Activated gamma-delta T cell (primary cell): ENCODE results near the gene KRTAP29-1.
"Not testable (repeated sequence)": the region's sequence is repeated elsewhere in the genome, so short reads cannot be mapped to it uniquely, and the experiment has no call there.

Source experiments
- DNase-seq: peaks from one replicate; lab custom pipeline; 2025; lab: John Stamatoyannopoulos, UW

The KRTAP29-1 gene

DNA sequence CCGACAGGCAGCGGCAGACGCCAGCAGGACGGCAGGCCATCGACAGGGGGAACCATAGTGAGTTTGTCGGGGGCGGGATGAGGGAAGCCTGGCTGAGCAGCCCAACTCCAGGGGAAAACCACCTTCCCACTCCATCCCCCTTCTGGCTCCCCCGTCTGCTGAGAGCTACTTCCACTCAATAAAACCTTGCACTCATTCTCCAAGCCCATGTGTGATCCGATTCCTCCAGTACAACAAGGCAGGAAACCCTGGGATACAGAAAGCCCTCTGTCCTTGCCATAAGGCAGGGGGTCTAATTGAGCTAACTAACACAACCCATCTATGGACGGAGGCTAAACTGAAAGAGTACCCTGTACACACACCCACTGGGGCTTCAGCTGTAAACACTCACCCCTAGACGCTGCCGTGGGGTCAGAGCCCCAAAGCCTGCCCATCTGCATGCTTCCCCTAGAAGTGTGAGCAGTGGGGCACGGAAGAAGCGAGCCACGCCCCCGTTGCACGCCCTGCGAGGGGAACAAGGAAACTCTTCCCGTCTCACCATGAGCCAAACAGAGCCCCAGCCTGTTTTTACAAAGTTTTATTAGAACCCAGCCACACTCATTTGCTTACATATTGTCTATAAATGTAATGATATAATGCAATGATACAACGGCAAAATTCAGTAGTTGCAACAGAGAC lies 4.1 kb downstream of the KRTAP29-1 start:
- DNase-seq = no peak

DNA sequence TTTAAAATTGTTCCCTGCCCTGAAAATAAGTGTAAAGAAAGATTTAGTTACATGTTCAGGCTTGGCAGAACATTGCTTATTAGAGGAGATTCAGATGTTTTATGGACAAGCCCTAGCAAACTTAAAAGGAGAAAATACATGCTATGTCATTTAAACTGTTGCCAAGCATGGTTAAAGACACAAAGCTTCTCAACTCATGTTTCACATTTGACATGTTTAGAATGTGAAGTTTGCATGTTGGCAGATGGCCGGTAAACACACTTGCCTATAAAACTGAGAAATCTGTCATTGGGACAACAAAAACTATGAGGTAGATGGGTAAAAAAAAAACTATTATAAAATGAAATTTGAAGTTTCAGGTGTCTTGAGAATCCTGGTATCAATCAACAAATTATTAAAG lies 5.8 kb downstream of the KRTAP29-1 start:
- DNase-seq = no peak

DNA sequence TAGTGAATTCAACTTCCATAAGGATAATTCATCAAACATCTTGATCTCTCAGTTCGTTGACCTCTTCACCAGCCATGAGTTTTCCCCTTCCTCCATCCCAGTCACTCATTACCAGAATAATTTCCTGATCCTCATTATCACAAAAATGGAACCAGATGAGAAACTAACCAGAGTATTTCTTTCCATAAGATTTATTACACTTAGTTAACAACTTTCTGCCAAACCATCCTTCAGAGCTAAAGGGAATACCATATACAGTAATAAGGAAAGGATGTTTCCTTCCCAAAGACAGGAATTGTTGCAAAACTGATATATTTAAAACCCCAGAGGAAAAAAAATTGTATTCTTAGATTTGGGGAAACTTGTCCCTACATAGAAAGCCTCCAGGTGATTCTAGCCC lies 8.6 kb downstream of the KRTAP29-1 start:
- no peak for DNase-seq

DNA sequence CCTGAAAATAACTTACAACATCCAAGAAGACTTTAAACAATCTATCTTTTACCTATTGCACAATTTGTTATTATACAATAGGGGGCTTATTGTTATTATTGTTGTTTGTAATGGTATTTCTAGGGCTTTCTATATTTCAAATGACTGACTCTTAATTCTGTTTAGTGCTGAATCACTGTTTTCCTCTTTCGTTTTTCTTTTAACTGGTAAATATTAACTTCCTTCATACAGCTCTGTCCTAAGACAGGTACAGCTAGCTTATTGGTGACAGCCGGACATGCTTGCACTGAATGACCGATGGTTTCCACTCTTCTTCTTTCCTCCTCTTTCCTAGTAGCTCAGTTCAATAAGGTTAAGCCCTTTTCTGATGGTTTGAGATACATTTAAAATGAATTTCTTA lies 15.6 kb downstream of the KRTAP29-1 start:
- no peak for DNase-seq

DNA sequence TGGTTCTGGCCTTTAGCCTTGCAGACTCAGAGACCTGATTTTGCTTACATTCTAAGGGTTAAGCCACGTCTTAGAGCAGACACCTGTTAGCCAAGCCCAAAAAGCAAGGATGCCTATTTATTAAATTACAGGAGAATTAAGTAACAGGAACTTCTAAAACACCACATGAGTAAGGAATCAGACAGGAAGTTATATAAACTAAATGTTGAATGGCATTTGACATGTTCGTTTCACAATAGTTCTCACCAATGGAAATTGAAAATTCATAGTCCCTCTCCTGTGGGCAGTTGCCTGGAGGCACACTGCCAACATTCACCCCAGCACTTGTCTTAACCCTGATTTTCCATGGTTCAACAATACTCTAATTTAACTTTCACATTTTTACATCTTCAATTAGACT lies 18.1 kb downstream of the KRTAP29-1 start:
- no peak for DNase-seq

DNA sequence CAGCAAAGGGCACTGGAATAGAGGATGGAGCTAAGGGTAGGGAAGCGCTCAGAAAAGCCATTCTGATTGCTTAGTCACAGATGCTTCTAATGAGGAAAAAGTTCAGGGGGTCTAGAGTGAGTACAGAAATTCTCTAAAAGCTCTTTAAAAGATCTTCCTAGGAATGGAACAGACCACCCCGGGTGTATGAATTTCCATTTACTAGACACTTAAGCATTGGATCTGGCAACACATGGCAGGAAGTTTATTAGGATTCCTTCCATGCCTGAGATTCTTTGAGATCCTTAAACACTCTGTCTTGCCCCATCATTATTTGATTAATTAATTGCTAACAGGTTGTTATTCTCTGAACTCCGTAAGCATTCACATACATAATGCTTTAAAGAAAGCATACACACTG lies 18.6 kb downstream of the KRTAP29-1 start:
- no peak for DNase-seq

DNA sequence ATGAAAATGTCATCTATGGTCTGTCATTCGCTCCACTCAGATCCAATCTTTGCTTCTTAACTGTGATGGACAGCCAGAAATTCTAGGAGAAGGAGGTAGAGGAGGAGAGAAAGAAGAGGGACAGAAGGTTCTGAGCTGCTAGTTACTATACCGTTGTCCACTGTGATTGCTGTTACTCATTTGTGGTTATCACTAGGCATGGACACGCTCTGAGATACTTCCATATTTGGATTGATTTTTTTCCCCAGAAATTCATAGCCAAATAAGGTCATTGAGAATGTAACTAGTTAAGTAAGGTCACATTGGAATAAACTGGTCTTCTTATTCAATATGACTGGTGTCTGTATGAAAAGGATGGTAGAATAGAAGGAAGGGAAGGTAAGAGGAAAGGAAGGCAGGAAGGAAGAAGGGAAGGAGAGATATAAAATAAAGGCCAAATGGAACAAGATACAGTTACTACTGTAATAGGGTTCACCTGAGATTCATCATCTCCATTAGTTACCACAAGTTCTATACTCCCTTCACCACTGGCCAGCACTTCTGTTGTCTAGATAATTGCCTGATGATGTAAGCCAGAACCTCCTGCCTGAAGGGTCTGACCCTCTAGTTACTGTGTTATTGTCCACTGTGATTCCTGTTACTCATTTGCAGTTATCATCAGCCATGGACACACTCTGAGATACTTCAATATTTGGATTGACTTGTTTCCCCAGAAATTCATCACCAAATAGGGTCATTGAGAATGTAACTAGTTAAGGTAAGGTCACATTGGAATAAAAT lies 24.3 kb downstream of the KRTAP29-1 start:
- no peak for DNase-seq

DNA sequence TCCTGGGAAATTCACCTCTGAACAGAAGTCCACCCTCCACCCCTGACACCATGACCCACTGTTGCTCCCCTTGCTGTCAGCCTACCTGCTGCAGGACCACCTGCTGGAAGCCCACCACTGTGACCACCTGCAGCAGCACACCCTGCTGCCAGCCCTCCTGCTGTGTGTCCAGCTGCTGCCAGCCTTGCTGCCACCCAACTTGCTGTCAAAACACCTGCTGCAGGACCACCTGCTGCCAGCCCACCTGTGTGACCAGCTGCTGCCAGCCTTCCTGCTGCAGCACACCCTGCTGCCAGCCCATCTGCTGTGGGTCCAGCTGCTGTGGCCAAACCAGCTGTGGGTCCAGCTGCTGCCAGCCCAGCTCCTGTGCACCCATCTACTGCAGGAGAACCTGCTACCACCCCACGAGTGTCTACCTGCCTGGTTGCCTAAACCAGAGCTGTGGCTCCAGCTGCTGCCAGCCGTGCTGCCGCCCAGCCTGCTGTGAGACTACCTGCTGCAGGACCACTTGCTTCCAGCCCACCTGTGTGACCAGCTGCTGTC lies 26.9 kb downstream of the KRTAP29-1 start, which contains the start of gene KRTAP9-7:
TSS of gene KRTAP9-7 (plus strand) at position 51 of the 543 bp plus-strand sequence. CDS start at position 51, 0 bp downstream.
- not testable (repeated sequence) for DNase-seq

DNA sequence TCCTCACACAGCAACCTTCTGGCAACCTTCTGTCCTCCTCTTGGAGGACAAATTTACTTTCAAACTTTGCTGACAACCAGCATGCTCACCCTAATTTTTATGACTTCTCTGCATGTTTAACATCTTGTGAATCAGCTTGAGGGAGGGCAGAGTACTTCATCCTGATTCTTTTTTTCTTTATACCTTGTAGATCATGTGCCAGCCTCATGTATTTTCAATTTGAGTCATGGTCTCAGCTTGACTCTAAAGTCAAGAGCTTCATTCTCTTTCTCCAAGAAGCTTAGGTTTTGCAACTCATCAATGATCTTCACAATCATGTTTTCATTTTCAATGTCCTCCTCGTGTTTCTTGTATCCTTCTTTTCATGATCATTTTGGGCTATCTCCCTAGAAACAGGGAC lies 30.8 kb downstream of the KRTAP29-1 start:
- no peak for DNase-seq

DNA sequence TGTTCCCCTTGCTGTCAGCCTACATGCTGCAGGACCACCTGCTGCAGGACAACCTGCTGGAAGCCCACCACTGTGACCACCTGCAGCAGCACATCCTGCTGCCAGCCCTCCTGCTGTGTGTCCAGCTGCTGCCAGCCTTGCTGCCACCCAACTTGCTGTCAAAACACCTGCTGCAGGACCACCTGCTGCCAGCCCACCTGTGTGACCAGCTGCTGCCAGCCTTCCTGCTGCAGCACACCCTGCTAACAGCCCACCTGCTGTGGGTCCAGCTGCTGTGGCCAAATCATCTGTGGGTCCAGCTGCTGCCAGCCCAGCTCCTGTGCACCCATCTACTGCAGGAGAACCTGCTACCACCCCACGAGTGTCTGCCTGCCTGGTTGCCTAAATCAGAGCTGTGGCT lies 31.3 kb downstream of the KRTAP29-1 start:
- not testable (repeated sequence) for DNase-seq

DNA sequence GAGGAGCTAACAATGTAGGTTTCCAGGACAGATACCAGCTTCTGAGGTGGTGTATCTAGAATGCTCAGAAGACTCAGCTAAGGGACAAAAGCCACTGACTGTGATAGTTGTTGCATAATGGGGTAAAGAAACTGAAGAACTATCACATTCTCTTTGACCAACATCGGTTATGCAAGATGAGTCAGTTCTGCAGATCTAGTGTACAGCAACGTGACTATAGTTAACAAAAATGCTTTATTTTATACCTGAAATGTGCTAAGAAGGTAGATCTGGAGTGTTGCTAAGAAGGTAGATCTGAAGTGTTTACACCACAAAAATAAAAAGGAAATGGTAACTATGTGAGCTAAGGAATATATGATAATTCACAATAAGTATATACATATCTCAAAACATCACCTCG lies 34.9 kb downstream of the KRTAP29-1 start:
- no peak for DNase-seq

DNA sequence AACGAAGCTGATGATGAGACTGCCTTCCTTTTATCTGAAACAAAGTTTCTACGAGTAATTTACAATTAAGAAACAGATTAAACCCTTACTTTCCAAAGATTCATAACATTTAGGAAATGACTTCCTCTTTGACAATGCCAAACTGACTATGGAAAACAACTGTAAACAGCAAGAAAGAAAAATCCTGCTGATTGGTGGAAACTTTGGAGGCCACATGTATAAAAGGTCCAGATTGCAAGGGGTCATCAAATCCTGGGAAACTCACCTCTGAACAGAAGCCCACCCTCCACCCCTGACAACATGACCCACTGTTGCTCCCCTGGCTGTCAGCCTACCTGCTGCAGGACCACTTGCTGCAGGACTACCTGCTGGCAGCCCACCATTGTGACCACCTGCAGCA lies 37.6 kb downstream of the KRTAP29-1 start, which contains the start of gene KRTAP9-6:
TSS of gene KRTAP9-6 (plus strand) at position 301 of the 400 bp plus-strand sequence. CDS start at position 301, 0 bp downstream.
- DNase-seq = no peak

DNA sequence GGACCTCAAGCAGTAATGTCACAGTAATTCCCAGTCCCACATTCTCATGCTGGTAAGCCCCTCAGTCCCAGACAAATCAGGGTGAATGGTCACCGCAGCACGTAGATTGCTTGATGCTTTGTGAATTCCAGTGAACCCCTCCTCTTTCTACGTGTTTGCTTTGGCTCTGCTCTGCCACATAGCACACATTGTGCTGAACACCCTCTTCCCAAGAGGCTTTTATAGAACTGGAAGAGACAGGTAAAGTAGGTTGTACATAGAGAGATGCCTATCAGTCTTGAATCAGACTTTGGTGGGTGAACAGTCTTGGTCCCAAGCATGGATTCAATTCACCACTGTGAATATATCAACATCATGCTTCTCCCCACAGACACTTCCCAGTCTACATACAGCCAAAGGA lies 38.1 kb downstream of the KRTAP29-1 start:
- DNase-seq = no peak

DNA sequence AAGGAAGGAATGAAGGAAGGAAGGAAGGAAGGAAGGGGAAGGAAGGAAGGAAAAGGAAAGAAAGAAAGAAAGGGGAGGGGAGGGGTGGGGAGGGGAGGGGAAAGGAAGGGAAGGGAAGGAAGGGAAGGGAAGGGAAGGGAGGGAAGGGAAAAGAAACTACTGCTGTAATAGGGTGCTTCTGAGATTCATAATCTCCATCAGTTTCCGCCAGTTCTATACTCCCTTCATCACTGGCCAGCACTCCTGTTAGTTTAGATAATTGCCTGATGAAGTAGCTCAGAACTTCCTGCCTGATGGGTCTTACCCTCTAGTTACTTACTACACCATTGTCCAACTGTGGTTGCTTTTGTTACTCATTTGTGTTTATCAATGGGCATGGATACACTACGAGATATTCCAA lies 39.4 kb downstream of the KRTAP29-1 start:
- no peak for DNase-seq

DNA sequence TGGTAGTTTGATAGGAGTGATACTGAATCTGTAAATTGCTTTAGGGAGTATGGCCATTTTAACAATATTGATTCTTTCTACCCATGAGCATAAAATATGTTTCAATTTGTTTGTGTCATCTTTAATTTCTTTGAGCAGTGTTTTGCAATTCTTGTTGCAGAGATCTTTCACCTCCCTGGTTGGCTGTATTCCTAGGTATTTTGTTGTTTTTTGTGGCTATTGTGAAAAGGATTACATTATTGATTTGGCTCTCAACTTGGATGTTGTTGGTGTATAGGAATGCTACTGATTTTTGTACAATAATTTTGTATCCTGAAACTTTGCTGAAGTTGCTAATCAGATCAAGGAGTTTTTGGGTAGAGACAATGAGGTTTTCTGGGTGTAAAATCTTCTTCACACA lies 44.2 kb downstream of the KRTAP29-1 start:
- no peak for DNase-seq

DNA sequence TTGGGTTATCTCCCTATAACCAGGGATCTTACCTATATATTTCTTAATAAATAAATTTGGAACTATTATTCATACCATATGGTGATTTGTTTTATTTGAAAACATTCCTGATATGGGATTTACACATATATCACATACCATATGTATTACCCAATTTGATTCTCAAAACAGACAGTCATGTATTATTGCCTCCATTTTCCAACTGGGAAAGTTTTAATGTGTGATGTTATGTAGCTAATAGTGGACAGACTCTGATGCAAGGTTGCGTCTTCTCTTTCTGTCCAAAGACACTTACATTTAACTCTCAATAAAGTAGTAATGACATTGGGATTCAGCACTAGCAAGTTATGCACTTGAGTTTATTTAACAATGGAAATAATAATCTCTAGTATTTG lies 46.4 kb downstream of the KRTAP29-1 start:
- no peak for DNase-seq

DNA sequence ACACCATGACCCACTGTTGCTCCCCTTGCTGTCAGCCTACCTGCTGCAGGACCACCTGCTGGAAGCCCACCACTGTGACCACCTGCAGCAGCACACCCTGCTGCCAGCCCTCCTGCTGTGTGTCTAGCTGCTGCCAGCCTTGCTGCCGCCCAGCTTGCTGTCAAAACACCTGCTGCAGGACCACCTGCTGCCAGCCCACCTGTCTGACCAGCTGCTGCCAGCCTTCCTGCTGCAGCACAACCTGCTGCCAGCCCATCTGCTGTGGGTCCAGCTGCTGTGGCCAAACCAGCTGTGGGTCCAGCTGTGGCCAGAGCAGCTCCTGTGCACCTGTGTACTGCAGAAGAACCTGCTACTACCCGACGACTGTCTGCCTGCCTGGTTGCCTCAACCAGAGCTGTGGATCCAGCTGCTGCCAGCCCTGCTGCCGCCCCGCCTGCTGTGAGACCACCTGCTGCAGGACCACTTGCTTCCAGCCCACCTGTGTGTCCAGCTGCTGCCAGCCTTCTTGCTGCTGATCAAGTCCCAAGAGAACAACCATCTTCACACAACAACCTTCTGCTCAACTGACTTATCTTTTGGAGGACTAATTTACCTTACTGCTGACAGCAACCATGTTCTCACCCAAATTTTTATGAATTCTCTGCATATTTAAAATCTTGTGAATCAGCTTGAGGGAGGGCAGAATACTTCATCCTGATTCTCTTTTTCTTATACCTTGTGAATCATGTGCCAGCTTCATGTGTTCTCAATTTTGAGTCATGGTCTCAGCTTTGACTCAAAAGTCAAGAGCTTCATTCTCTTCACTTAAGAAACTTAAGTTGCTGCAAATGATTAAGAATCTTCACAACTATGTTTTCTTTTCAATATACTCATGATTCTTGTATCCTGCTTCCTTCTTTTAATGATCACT lies 47.0 kb downstream of the KRTAP29-1 start, which contains the start of gene KRTAP9-9:
TSS of gene KRTAP9-9 (plus strand) at position 4 of the 910 bp plus-strand sequence.
- not testable (repeated sequence) for DNase-seq

DNA sequence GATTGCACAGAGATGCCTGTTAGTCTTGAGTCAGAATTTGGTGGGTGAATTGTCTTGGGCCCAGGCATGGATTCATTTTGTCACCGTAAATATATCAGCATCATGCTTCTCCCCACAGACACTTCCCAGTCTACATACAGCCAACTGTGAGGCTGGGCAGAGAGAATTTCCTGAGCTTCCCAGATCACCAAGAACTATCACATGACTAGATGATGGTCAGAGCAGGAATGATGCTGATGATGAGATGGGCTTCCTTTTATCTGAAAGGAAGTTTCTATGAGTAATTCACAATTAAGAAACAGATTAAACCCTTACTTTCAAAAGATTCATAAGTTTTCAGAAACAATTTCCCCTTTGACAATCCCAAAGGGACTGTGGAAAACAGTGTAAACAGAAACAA lies 47.8 kb downstream of the KRTAP29-1 start:
- no peak for DNase-seq
